ENCODE measurements around the gene CASKIN2.

CASKIN2 gene

GRCh38 chr17:75487351-75488070, 27.8 kb downstream of the CASKIN2 start:
- no peak overlapping the region for H3K4me3 ChIP-seq (ENCODE audit: low read depth, low read length)
- DNase-seq (ENCODE audit: low read depth, low spot score): no peak
- ChIA-PET POLR2A (no interaction called here), CTCF (interaction anchor here (0.6 to 2.9 kb wide), 10 partner anchors 10 to 217 kb away, joined by 3 to 9 read pairs (median 3); no protein-coding TSS in a partner anchor)
- TF ChIP-seq CTCF (IDR thresholded peaks at IDR 0.05; ENCODE audit: insufficient read depth, low read length, missing control alignments): no peak

- H3K4me3 ChIP-seq (ENCODE audit: low read depth, low read length): no peak overlapping the region
- DNase-seq (ENCODE audit: low read depth, low spot score): no peak
- ChIA-PET CTCF (interaction anchor here (0.6 to 2.9 kb wide), 9 partner anchors 10 to 217 kb away, joined by 3 to 9 read pairs (median 3); no protein-coding TSS in a partner anchor), POLR2A (no interaction called here)
- TF ChIP-seq CTCF (IDR thresholded peaks at IDR 0.05; ENCODE audit: insufficient read depth, low read length, missing control alignments): no peak
These were observed 28.4 kb downstream of the CASKIN2 start for GRCh38 chr17:75486951-75487350.

- ChIA-PET POLR2A (no interaction called here), CTCF (interaction anchor here (1.2 to 2.9 kb wide), 3 partner anchors 9 to 216 kb away, joined by 3 to 9 read pairs (median 5); no protein-coding TSS in a partner anchor)
- TF ChIP-seq CTCF (IDR thresholded peaks at IDR 0.05; ENCODE audit: insufficient read depth, low read length, missing control alignments): no peak
These were observed 29.2 kb downstream of the CASKIN2 start for GRCh38 chr17:75486151-75486550.

GRCh38 chr17:75485688-75486087, 29.6 kb downstream of the CASKIN2 start:
- TF ChIP-seq CTCF (IDR thresholded peaks at IDR 0.05; ENCODE audit: insufficient read depth, low read length, missing control alignments): no peak
- no peak for DNase-seq (ENCODE audit: low read depth, low spot score)
- ChIA-PET CTCF (interaction anchor here (2.9 kb wide), 1 partner anchor 9 kb away, joined by 9 read pairs; no protein-coding TSS in a partner anchor), POLR2A (no interaction called here)
- H3K4me3 ChIP-seq (ENCODE audit: low read depth, low read length): no peak overlapping the region

More at GRCh38 chr17:75486151-75486550, 29.2 kb downstream of the CASKIN2 start:
- H3K4me3 ChIP-seq (ENCODE audit: low read depth, low read length): no peak overlapping the region
- no peak for DNase-seq (ENCODE audit: low read depth, low spot score)

GRCh38 chr17:75482098-75482942, 33.0 kb downstream of the CASKIN2 start:
- no peak for TF ChIP-seq CTCF (IDR thresholded peaks at IDR 0.05; ENCODE audit: insufficient read depth, low read length, missing control alignments)
- ChIA-PET CTCF (interaction anchor here (0.7 to 2.0 kb wide), 4 partner anchors 22 to 151 kb away, joined by 3 to 4 read pairs (median 4); partner anchors contain the start of gene SMIM5), POLR2A (interaction anchor here (0.7 to 1.2 kb wide), 3 partner anchors 14 to 34 kb away, joined by 3 to 5 read pairs (median 3); partner anchors contain the start of gene TSEN54)
- H3K4me3 ChIP-seq (ENCODE audit: low read depth, low read length): no peak overlapping the region
- DNase-seq (ENCODE audit: low read depth, low spot score): no peak
